Measurements from ENCODE around the gene KCNG2. TPM values are rescaled to one million over a fixed set of nuclear protein-coding genes. Genes with fewer than 3 reads are reported as not detected.

The KCNG2 gene
- total RNA-seq, 4 donors from 2014 or later, result 1.7 TPM; not detected in 3

DNA sequence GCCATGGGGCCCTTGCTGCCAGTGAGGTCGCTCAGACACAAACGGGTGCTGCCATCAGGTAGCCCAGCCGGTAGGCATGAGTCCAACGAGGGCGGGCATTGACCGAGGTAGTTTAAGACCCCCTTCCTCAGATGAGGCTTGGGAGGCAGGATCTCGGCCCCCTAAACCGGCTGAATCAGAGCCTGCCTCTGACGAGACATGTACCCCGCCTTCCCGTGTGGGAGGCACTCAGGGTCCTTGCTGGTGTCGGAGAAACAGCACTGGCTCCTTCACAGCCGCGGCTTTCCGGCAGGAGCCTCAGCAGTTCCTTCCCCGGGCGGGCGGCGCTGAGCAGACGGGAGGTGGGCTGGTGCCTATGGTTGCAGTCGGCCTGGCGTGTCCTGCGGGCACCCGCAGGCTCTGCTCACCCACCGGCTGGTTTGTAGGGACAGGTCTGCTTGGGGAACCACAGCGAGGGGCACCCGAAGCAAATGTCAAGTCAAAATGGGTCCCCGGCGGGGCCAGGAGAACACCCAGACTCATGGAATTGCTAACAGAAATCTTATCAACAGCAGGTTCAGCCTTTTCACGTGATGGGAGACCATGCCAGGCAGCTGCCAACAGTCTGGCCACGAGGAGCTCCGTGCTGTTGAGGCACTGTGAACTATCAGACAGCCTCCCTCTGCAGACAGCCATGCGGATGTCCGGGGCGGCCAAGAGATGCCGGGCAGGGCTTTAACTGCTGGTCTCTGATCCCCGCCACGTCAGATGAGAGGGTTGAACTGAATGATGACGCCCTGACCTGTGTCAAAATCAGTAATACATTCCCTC is 2.8 kb downstream of the KCNG2 start:
- DNase-seq (ENCODE audit: extremely low spot score), result no peak
- Histone ChIP-seq H3K36me3 (no peaks in the 10 kb centered on the region), H3K4me3 (no peak overlapping the region), H3K27ac (replicated peaks in 1 of 4) (no peak overlapping the region), H3K9me3 (no peaks in the 10 kb centered on the region), H3K4me1 (peaks cover 17 to 28% (median 23%) of the 10 kb centered on the region in 4 donors), H3K27me3 (peaks cover 0 to 71% (median 33%) of the 10 kb centered on the region in 4 donors)
- WGBS, result 93% methylated on average over 20 of the region's 39 CpGs
- intact Hi-C loops (cut with DNase I), result no loop called here
- TF ChIP-seq, protein P1, sequence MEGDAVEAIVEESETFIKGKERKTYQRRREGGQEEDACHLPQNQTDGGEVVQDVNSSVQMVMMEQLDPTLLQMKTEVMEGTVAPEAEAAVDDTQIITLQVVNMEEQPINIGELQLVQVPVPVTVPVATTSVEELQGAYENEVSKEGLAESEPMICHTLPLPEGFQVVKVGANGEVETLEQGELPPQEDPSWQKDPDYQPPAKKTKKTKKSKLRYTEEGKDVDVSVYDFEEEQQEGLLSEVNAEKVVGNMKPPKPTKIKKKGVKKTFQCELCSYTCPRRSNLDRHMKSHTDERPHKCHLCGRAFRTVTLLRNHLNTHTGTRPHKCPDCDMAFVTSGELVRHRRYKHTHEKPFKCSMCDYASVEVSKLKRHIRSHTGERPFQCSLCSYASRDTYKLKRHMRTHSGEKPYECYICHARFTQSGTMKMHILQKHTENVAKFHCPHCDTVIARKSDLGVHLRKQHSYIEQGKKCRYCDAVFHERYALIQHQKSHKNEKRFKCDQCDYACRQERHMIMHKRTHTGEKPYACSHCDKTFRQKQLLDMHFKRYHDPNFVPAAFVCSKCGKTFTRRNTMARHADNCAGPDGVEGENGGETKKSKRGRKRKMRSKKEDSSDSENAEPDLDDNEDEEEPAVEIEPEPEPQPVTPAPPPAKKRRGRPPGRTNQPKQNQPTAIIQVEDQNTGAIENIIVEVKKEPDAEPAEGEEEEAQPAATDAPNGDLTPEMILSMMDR (IDR thresholded peaks at IDR 0.05), result no peak
- TF ChIP-seq POLR2AphosphoS5 (IDR thresholded peaks at IDR 0.05) (no peak), EP300 (IDR thresholded peaks at IDR 0.05) (no peak)

DNA sequence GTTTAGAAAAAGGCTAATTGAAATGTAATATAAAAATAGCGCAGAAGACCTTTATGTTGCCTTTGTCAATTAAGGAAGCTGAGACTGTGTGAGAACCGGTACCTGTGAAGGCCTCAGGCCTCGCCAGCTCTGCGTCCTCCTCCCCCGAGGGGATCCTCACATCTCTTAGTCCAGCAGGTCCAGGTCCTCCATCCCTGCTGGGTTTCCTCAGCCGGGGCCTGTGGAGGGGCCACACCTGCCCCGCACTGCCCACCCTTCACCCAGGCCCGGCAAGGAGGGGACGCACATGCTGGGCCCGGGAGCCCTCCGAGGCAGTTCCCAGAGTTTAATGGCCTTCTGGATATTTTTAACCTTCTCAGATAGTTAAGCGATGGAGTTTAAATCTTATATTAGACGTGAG is 3.5 kb downstream of the KCNG2 start:
- H3K27me3 ChIP-seq, result peaks cover 0 to 65% (median 33%) of the 10 kb centered on the region in 4 donors
- no peak for DNase-seq (ENCODE audit: extremely low spot score)

DNA sequence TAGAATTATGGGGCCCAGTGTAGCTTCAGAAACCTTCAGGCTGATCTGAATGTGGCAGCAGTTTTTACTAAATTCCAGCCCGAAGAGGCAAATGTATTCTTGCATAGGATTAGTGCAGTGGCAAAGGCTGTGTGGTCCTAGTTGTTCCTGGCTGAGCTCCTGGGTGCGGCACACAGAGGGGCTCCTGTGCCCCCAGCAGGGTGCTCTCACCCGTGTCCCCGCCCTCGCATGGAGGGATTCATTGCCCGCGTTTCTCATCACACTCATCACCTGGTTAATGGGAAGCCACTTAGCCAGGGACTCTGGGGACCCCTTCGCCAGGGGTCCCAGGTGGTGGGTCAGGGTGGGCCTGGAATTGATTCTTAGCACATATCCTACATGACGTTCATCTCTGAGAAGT is 3.9 kb downstream of the KCNG2 start:
- Histone ChIP-seq H3K36me3 (no peaks in the 10 kb centered on the region), H3K27ac (replicated peaks in 1 of 4) (no peak overlapping the region), H3K4me3 (no peak overlapping the region), H3K27me3 (peaks cover 0 to 62% (median 33%) of the 10 kb centered on the region in 4 donors), H3K4me1 (peaks cover 17 to 28% (median 23%) of the 10 kb centered on the region in 4 donors), H3K9me3 (no peaks in the 10 kb centered on the region)
- no peak for DNase-seq (ENCODE audit: extremely low spot score)
- intact Hi-C loops (cut with DNase I), result no loop called here
- TF ChIP-seq POLR2A (IDR thresholded peaks at IDR 0.05; ENCODE audit: low read depth) (no peak), POLR2AphosphoS5 (IDR thresholded peaks at IDR 0.05) (no peak), EP300 (IDR thresholded peaks at IDR 0.05) (no peak)
- TF ChIP-seq, protein P1 (IDR thresholded peaks at IDR 0.05), result no peak
- WGBS, result 88% methylated on average over 5 of the region's 9 CpGs

More for the DNA sequence above, 3.5 kb downstream of the KCNG2 start:
- Histone ChIP-seq H3K9me3 (no peaks in the 10 kb centered on the region), H3K27ac (replicated peaks in 1 of 4) (no peak overlapping the region), H3K4me1 (peaks cover 17 to 28% (median 23%) of the 10 kb centered on the region in 4 donors), H3K4me3 (no peak overlapping the region), H3K36me3 (no peaks in the 10 kb centered on the region)
- TF ChIP-seq EP300 (IDR thresholded peaks at IDR 0.05) (no peak), POLR2A (IDR thresholded peaks at IDR 0.05; ENCODE audit: low read depth) (no peak), POLR2AphosphoS5 (IDR thresholded peaks at IDR 0.05) (no peak)
- TF ChIP-seq, protein P1 (IDR thresholded peaks at IDR 0.05), result no peak
- 95% methylated on average over 13 of the region's 13 CpGs for WGBS
- intact Hi-C loops (cut with DNase I), result no loop called here

DNA sequence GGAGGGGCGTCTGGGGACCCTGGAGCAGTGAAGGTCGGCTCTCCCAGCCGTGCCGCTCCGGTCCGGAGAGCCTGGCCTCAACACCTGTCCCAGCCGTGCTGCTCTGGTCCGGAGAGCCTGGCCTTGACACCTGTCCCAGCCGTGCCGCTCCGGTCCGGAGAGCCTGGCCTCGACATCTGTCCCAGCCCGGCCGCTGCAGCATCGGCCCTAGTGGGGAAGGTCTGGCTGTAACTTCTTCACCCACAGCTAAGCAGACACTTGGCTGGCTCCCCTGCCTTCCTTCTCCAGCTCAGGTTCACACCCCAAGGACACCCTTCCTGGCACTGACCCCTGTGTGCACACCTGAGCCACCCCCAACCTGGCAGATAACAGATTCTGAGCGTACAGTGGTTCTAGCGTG is 4.6 kb downstream of the KCNG2 start:
- H3K4me3 ChIP-seq, result no peak overlapping the region
- peaks cover 0 to 55% (median 32%) of the 10 kb centered on the region in 4 donors for H3K27me3 ChIP-seq
- intact Hi-C loops (cut with DNase I), result no loop called here
- no peak for DNase-seq (ENCODE audit: extremely low spot score)
- no peaks in the 10 kb centered on the region for H3K36me3 ChIP-seq
- TF ChIP-seq POLR2AphosphoS5 (IDR thresholded peaks at IDR 0.05), result no peak
- TF ChIP-seq, protein P1 (IDR thresholded peaks at IDR 0.05), result no peak
- TF ChIP-seq POLR2A (IDR thresholded peaks at IDR 0.05; ENCODE audit: low read depth), result no peak
- no peak for TF ChIP-seq EP300 (IDR thresholded peaks at IDR 0.05)
- no peaks in the 10 kb centered on the region for H3K9me3 ChIP-seq
- H3K27ac ChIP-seq (replicated peaks in 1 of 4), result no peak overlapping the region
- peaks cover 17 to 21% (median 21%) of the 10 kb centered on the region in 4 donors for H3K4me1 ChIP-seq
- 94% methylated on average over 17 of the region's 18 CpGs for WGBS
